ENCODE measurements around the gene ABCA9. TPM values are rescaled to one million over a fixed set of nuclear protein-coding genes. Genes with fewer than 3 reads are reported as not detected.

The ABCA9 gene
- total and polyA plus RNA-seq, 12 donors: 1.7 to 14.8 (median 5.2) TPM

DNA sequence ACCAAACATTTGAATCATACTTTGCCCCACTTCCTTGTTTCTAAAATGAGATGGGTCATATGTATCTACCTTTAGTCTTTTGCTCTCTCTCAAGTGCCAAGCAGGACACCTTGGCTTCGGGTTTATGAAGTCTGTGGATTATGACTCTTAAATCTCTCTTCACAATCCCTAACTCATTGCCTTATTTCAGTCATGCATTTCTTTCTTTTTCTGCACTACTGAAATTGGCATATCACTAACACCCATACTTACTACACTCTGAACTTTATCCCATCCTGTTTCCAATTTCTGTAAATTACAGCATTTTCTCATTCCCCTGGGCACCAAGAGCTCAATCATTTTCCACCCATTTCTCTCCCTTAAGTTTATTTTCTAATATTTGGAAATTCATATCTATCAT is 42.0 kb downstream of the ABCA9 start:
- Histone ChIP-seq H3K27ac (no peak overlapping the region), H3K36me3 (replicated peaks in 1 of 2) (no peaks in the 10 kb centered on the region), H3K27me3 (no peaks in the 10 kb centered on the region), H3K4me3 (no peak overlapping the region), H3K4me1 (replicated peaks in 1 of 2) (no peaks in the 10 kb centered on the region), H3K9me3 (replicated peaks in 1 of 3) (no peaks in the 10 kb centered on the region)
- intact Hi-C loops (cut with DNase I): no loop called here
- WGBS, 4 donors: 72 to 89% (median 88%) methylated on average over 1 of the region's 1 CpG
- TF ChIP-seq POLR2A (IDR thresholded peaks at IDR 0.05): no peak
- TF ChIP-seq, protein P1, sequence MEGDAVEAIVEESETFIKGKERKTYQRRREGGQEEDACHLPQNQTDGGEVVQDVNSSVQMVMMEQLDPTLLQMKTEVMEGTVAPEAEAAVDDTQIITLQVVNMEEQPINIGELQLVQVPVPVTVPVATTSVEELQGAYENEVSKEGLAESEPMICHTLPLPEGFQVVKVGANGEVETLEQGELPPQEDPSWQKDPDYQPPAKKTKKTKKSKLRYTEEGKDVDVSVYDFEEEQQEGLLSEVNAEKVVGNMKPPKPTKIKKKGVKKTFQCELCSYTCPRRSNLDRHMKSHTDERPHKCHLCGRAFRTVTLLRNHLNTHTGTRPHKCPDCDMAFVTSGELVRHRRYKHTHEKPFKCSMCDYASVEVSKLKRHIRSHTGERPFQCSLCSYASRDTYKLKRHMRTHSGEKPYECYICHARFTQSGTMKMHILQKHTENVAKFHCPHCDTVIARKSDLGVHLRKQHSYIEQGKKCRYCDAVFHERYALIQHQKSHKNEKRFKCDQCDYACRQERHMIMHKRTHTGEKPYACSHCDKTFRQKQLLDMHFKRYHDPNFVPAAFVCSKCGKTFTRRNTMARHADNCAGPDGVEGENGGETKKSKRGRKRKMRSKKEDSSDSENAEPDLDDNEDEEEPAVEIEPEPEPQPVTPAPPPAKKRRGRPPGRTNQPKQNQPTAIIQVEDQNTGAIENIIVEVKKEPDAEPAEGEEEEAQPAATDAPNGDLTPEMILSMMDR (IDR thresholded peaks at IDR 0.05): no peak
- no peak for DNase-seq

DNA sequence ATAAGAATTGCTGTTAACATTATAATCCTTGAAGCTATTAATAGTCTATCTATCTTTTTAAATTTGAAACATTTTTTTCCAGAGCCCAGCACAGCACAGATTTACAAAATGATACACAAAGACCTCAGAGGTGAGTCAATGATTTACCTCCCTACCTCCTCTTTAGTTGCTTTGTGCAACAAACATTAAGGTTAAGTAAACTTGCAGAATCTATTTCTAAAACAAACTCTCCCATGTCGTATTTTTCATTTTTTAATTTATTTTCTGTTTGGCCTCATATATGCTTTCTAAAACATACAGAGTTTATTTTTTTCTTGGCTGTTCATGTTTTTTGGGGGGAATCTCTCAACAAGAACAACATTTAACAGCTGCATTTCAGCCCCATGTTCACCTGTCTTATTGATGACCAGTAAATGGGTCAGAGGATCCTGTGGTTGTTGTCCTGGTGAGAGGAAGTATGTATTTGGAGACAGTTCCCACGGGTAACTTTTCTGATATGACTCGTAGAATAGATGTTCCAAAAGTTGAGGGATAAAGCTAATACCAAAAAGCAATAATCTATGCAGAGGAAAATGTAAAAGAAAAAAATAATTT is 42.6 kb downstream of the ABCA9 start:
- Histone ChIP-seq H3K4me3 (no peak overlapping the region), H3K27ac (no peak overlapping the region), H3K4me1 (replicated peaks in 1 of 2) (no peaks in the 10 kb centered on the region), H3K9me3 (replicated peaks in 1 of 3) (no peaks in the 10 kb centered on the region), H3K27me3 (no peaks in the 10 kb centered on the region), H3K36me3 (replicated peaks in 1 of 2) (no peaks in the 10 kb centered on the region)
- intact Hi-C loops (cut with DNase I): no loop called here
- WGBS, 4 donors: 76 to 90% (median 78%) methylated on average over 3 of the region's 3 CpGs
- TF ChIP-seq, protein P1 (IDR thresholded peaks at IDR 0.05): no peak
- TF ChIP-seq POLR2A (IDR thresholded peaks at IDR 0.05): no peak
- DNase-seq: no peak

DNA sequence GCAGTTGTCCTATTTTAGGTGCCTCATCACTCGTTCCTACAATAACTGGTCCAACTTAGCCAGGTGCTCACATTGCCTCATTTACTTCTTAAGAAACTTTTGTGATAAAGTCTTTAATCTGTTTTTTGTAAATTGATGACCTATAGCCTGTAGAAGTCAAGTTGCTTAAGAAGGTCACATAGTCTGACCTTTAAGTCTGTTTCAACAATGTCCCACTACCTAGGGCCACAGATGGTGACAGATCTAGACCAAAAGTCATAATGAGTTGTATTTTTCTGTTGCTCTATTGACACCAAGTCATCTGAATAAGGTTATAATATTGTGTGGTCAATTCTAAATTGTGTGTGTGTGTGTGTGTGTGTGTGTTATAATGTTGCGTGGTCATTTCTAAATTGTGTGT is 45.1 kb downstream of the ABCA9 start:
- no peaks in the 10 kb centered on the region for H3K9me3 ChIP-seq (replicated peaks in 1 of 3)
- no peaks in the 10 kb centered on the region for H3K36me3 ChIP-seq (replicated peaks in 1 of 2)
- no peak for DNase-seq
- no peaks in the 10 kb centered on the region for H3K4me1 ChIP-seq (replicated peaks in 1 of 2)
- TF ChIP-seq, protein P1 (IDR thresholded peaks at IDR 0.05): no peak
- TF ChIP-seq POLR2A (IDR thresholded peaks at IDR 0.05): no peak
- no peak overlapping the region for H3K27ac ChIP-seq
- intact Hi-C loops (cut with DNase I): no loop called here
- H3K4me3 ChIP-seq: no peak overlapping the region
- no peaks in the 10 kb centered on the region for H3K27me3 ChIP-seq
- WGBS, 4 donors: 83 to 88% (median 85%) methylated on average over 2 of the region's 2 CpGs

DNA sequence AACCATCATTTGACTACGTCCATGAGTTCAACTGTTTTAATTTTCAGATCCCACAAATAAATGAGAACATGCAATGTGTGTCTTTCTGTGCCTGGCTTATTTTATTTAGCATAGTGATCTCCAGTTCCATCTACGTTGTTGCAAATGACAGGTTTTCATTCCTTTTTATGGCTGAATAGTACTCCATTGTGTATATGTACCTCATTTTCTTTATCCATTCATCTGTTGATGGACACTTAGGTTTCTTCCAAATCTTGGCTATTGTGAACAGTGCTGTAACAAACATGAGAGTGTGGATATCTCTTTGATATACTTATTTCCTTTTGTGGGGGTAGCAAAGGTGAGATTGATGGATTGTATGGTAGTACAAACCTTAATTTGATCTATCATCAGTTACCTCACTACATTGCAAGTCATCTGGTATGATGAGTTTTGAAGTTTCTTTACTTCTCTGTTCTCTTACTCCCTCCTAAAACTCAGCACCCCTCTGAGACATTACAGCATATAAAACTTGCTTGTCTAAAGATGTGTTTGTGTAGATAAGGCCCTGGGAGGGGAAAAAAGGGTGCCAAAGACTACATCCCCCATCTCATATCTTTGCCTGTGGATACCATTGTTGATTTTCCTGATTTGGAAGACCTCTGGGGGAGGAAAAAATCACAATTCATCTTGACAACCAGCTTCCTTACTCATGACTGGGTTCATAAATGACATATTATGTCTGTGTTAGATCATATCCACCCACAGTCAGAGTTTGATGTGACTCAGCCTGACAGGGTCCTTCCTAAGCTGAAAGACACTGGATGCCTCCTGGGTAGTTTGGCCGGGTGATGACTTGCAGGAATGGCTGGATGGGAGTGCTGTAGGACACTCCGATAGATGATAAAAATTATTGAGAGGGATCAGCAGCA is 47.6 kb downstream of the ABCA9 start:
- Histone ChIP-seq H3K27ac (no peak overlapping the region), H3K4me1 (replicated peaks in 1 of 2) (no peaks in the 10 kb centered on the region), H3K4me3 (no peak overlapping the region), H3K9me3 (replicated peaks in 1 of 3) (no peaks in the 10 kb centered on the region), H3K27me3 (no peaks in the 10 kb centered on the region), H3K36me3 (replicated peaks in 1 of 2) (no peaks in the 10 kb centered on the region)
- TF ChIP-seq, protein P1 (IDR thresholded peaks at IDR 0.05): no peak
- no peak for TF ChIP-seq POLR2A (IDR thresholded peaks at IDR 0.05)
- no peak for DNase-seq
- 75 to 90% (median 78%) methylated on average over 4 of the region's 4 CpGs for WGBS, 4 donors
- intact Hi-C loops (cut with DNase I): no loop called here

Measured in adrenal gland (tissue), 12 donors.